Gastroesophageal sphincter (tissue), 4 donors: ENCODE results near the gene FXYD7. TPM values are rescaled to one million over a fixed set of nuclear protein-coding genes. Genes with fewer than 3 reads are reported as not detected.
A peak's percentile ranks its signal among the peaks of the same experiment; 100 is the strongest.

Experiments used
- ATAC-seq: fragments of 150-250 bp; one replicate; pipeline ENCODE4 v1.9.1; 2016; ENCODE audit warnings: mild to moderate bottlenecking, moderate library complexity
- H3K27ac ChIP-seq, 4 donors: fragments of 200-600 bp; sonication (generic) in 3 of 4; 1 replicate in 3 of 4; 2 replicates in 1 of 4; pipeline ENCODE4 v1.5.1; 2016 to 2019
- H3K27me3 ChIP-seq: fragments of 200-600 bp; sonication (generic); one replicate; pipeline ENCODE4 v1.5.1; 2019
- H3K36me3 ChIP-seq, 2 donors: fragments of 200-600 bp; sonication (generic); one replicate each; pipeline ENCODE4 v1.5.1; 2019; ENCODE audit warnings: control low read depth in 1 of 2
- H3K4me1 ChIP-seq, 3 donors: fragments of 200-600 bp; sonication (generic); 1 replicate in 2 of 3; 2 replicates in 1 of 3; pipeline ENCODE4 v1.5.1; 2016 to 2019; ENCODE audit warnings: control low read depth in 2 of 3
- H3K4me3 ChIP-seq, 2 donors: fragments of 200-600 bp; sonication (generic); one replicate each; pipeline ENCODE4 v1.5.1; 2019; ENCODE audit warnings: mild to moderate bottlenecking in 1 of 2, moderate library complexity in 1 of 2
- H3K9me3 ChIP-seq, 3 donors: fragments of 200-600 bp; sonication (generic); one replicate each; pipeline ENCODE4 v1.5.1; 2017 to 2019; ENCODE audit warnings: control low read depth in 2 of 3
- EP300 ChIP-seq: sonication (generic); formaldehyde crosslinking; IDR thresholded peaks from one replicate; pipeline ENCODE4 v1.6.1; 2017; ENCODE audit warnings: antibody characterized with exemption, mild to moderate bottlenecking
- POLR2A ChIP-seq, 2 donors: fragments of 450-650 bp; IDR thresholded peaks; one replicate each; pipeline ENCODE4 v1.6.1; 2017; ENCODE audit warnings: antibody characterized with exemption in 2 of 2, mild to moderate bottlenecking in 2 of 2, moderate library complexity in 1 of 2
- POLR2AphosphoS5 ChIP-seq: sonication (generic); formaldehyde crosslinking; IDR thresholded peaks from one replicate; pipeline ENCODE4 v1.6.1; 2017; ENCODE audit warnings: antibody characterized with exemption
- WGBS, 2 donors: methylation state at CpG; one replicate each; pipeline ENCODE4 v1.1.5; 2018; ENCODE audit warnings: low coverage in 1 of 2; 5-methylcytosine and 5-hydroxymethylcytosine counted together
- total RNA-seq, 4 donors: library from RNA; depleted of rRNA; stranded (reverse); fragments of >200 nt; gene quantifications; one replicate each; pipeline ENCODE4 v1.1.0, GENCODE V29; 2016
- TF ChIP-seq, protein P1 (sequence below), 4 experiments: fragments of 200-600 bp in 2 of 4; fragments of 450-650 bp in 2 of 4; sonication (generic) in 1 of 4; IDR thresholded peaks; one replicate each; pipeline ENCODE4 v1.5.1; 2017 to 2019; ENCODE audit warnings: antibody characterized with exemption in 4 of 4, mild to moderate bottlenecking in 2 of 4, moderate library complexity in 2 of 4

FXYD7 gene
- total RNA-seq, 4 donors from 2014 or later = not detected

DNA sequence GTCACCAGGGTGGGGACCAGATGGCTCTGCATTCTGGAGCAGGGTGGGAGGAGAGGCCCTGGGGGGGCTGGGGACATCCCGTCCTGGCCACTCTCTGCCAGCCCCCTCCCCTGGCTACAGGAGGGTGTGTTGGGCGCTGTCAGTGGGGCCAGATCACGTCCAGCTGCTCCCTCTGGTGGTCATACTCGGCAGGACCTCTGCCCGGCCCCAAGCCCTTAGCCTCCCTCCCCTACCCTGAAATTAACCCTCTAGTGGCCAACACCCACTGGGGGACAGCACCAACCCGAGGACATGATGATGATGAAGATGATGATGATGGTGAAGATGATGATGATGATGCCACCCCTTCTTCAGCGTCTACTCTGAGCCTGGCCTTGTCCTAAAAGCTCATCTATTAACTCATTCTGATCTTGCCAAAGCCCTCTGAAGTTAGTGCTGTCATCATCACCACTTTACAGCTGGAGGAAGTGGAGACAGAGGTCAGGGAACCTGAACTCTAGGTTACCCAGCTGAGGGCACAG lies 7.6 kb upstream of the FXYD7 start:
- ATAC-seq = peak; percentile 49
- 0% methylated on average over 1 of the region's 7 CpGs; no CpG with 5 or more reads in 1 of the 2 donors for WGBS, 2 donors
- peaks cover 0 to 57% (median 0%) of the 10 kb centered on the region in 3 donors for H3K4me1 ChIP-seq

DNA sequence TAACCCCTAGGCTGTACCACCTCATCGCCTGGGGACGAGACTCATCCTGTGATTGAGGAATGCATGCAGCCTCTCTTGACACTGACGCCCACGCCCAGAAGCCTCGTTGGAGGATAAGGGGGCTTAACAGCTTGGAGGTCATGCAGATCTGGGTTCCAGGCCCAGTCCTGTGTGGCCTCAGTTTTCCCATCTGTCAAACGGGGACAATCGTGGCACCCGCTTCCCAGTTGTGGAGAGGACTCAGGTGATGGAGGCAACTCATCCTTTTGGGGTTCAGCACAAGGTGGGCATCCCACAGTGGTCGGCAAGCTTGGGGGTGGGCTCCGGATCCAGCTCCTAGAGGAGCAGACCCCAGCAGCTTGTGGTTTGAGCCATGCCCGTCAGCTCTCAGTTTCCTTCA lies 6.8 kb upstream of the FXYD7 start:
- peaks cover 17% of the 10 kb centered on the region for H3K27me3 ChIP-seq
- peaks cover 0 to 5% of the 10 kb centered on the region in 2 donors for H3K36me3 ChIP-seq
- WGBS, 2 donors = no CpG with 5 or more reads among the region's 11 CpGs
- H3K9me3 ChIP-seq = no peaks in the 10 kb centered on the region
- ATAC-seq = no peak
- peaks cover 0 to 63% (median 0%) of the 10 kb centered on the region in 3 donors for H3K4me1 ChIP-seq
- H3K27ac ChIP-seq = peak overlapping the region in 3 of 4 donors; percentile 49 to 92 (median 90)
- H3K4me3 ChIP-seq = no peak overlapping the region
- TF ChIP-seq POLR2AphosphoS5 (no peak), EP300 (no peak), POLR2A (IDR thresholded peaks at IDR 0.05) (no peak)
- TF ChIP-seq, protein P1, sequence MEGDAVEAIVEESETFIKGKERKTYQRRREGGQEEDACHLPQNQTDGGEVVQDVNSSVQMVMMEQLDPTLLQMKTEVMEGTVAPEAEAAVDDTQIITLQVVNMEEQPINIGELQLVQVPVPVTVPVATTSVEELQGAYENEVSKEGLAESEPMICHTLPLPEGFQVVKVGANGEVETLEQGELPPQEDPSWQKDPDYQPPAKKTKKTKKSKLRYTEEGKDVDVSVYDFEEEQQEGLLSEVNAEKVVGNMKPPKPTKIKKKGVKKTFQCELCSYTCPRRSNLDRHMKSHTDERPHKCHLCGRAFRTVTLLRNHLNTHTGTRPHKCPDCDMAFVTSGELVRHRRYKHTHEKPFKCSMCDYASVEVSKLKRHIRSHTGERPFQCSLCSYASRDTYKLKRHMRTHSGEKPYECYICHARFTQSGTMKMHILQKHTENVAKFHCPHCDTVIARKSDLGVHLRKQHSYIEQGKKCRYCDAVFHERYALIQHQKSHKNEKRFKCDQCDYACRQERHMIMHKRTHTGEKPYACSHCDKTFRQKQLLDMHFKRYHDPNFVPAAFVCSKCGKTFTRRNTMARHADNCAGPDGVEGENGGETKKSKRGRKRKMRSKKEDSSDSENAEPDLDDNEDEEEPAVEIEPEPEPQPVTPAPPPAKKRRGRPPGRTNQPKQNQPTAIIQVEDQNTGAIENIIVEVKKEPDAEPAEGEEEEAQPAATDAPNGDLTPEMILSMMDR (IDR thresholded peaks at IDR 0.05) = no peak

More for the DNA sequence above, 7.6 kb upstream of the FXYD7 start:
- Histone ChIP-seq H3K9me3 (no peaks in the 10 kb centered on the region), H3K27ac (peak overlapping the region in 3 of 4 donors; percentile 73 to 92 (median 90)), H3K36me3 (peaks cover 0 to 6% of the 10 kb centered on the region in 2 donors), H3K4me3 (peak overlapping the region in 1 of 2 donors; percentile 46), H3K27me3 (peaks cover 15% of the 10 kb centered on the region)
- TF ChIP-seq POLR2A (IDR thresholded peaks at IDR 0.05) = no peak
- TF ChIP-seq POLR2AphosphoS5 = peak; percentile 48
- TF ChIP-seq, protein P1 (IDR thresholded peaks at IDR 0.05) = peak in 3 of 4 experiments; percentile 88 to 95 (median 95)

DNA sequence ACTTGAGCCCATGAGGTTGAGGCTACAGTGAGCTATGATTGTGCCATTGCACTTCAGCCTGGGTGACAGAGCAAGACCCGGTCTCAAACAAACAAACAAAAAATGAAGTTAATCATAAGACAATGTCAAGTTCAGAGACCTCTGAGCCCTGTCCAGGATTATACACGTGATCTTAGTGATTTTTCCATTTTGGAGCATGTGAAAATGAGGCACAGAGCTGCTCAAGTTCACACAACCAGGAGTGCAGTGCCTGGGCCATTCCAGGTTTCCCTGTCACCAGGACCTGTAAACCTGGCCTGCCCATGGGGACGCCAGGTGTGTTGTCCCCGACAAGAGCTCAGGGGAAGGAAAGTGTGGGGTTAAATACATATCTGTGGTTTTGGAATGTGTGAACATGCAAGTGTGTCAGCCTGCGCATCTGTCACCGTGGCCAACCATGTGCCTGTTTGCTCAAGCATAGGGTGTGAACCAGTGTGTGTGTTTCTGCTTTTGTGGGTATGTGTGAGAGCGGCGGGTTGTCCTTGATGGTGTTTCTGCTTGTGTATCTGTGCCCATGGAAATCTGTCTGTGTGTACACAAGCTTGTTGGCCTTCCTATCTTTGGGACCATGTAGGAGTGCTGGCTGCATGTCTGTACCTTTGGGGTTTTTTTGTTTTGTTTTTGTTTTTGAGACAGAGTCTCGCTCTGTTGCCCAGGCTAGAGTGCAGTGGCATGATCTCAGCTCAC lies 5.9 kb upstream of the FXYD7 start:
- Histone ChIP-seq H3K36me3 (peaks cover 0 to 1% of the 10 kb centered on the region in 2 donors), H3K27me3 (peaks cover 24% of the 10 kb centered on the region), H3K4me1 (peaks cover 0 to 72% (median 8%) of the 10 kb centered on the region in 3 donors), H3K27ac (peak overlapping the region in 3 of 4 donors; percentile 90 to 92 (median 92)), H3K9me3 (no peaks in the 10 kb centered on the region), H3K4me3 (no peak overlapping the region)
- TF ChIP-seq POLR2A (IDR thresholded peaks at IDR 0.05) (no peak), POLR2AphosphoS5 (no peak), EP300 (no peak)
- TF ChIP-seq, protein P1 (IDR thresholded peaks at IDR 0.05) = no peak
- 61 to 70% methylated on average over 5 to 8 of the region's 9 CpGs for WGBS, 2 donors
- no peak for ATAC-seq

DNA sequence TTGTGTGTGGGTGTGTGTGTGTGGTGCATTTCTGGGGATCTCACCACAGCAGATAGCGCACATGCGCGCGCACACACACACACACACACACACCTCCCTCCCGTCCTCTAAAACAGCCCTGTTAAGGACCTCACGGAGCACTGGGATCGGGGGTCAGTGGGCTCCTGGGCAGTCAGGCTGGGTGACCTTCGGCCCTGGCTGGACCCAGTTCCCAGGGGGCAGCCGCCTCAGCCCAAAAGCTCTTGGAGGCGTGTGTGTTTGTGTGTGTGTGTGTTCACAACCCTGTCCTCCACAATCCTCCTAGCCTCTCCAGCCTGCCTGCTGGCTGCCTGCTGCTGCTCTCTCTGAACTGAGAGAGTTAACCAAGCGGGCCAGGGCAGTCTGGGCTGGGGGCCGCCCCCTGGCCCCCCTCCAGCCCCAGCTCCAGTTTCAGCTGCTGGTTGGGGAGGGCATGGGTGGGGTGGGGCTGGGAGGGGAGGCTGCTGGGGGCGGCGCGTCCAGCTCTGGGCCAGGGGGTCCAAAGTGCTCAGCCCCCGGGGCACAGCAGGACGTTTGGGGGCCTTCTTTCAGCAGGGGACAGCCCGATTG lies 4.7 kb upstream of the FXYD7 start, which contains the start of gene FXYD1:
FXYD1 (plus strand) TSS at position 520 of the 588 bp plus-strand sequence. CDS start 1,256 bp downstream, outside the sequence.
- Histone ChIP-seq H3K36me3 (peaks cover 0 to 3% of the 10 kb centered on the region in 2 donors), H3K27me3 (peaks cover 37% of the 10 kb centered on the region), H3K4me1 (peaks cover 0 to 85% (median 21%) of the 10 kb centered on the region in 3 donors), H3K4me3 (peak within 1 kb of the TSS; percentile 24 to 57), H3K9me3 (no peaks in the 10 kb centered on the region), H3K27ac (peak within 1 kb of the TSS; percentile 71 to 92 (median 91))
- TF ChIP-seq POLR2A (IDR thresholded peaks at IDR 0.05) (no peak), POLR2AphosphoS5 (no peak), EP300 (no peak)
- TF ChIP-seq, protein P1 (IDR thresholded peaks at IDR 0.05) = no peak
- WGBS, 2 donors = 10% methylated on average over 2 of the region's 18 CpGs; no CpG with 5 or more reads in 1 of the 2 donors
- ATAC-seq = peak; percentile 27
